Measurements from ENCODE around the gene URB2. TPM values are rescaled to one million over a fixed set of nuclear protein-coding genes. Genes with fewer than 3 reads are reported as not detected.

Gene URB2
- total and polyA plus RNA-seq, 2 donors (not counting 1 experiment from before 2014, with no cell fraction given) = 5.4 to 9.6 TPM

- Histone ChIP-seq H3K27ac (ENCODE audit: low read length in 2 of 2) (no peak overlapping the region), H3K9me3 (ENCODE audit: control extremely low read depth in 1 of 3, control insufficient read depth in 2 of 3, insufficient read depth in 1 of 3, low read length in 2 of 3) (no peaks in the 10 kb centered on the region), H3K4me3 (ENCODE audit: control extremely low read depth in 1 of 5, extremely low read depth in 1 of 5, insufficient read depth in 1 of 5, low read depth in 2 of 5, low read length in 4 of 5) (no peak overlapping the region), H3K27me3 (replicated peaks in 1 of 4; ENCODE audit: control extremely low read depth in 1 of 4, control insufficient read depth in 3 of 4, insufficient read depth in 4 of 4, low read length in 3 of 4) (no peaks in the 10 kb centered on the region), H3K9ac (ENCODE audit: low read length) (no peak overlapping the region), H3K36me3 (replicated peaks in 1 of 2; ENCODE audit: control extremely low read depth in 1 of 2, control insufficient read depth in 1 of 2, extremely low read depth in 1 of 2, insufficient read depth in 2 of 2, low read length in 1 of 2) (peaks cover 8 to 68% of the 10 kb centered on the region in 2 experiments), H2AFZ (ENCODE audit: insufficient read depth, low read depth, low read length, poor library complexity, severe bottlenecking) (no peak overlapping the region), H4K20me1 (ENCODE audit: control insufficient read depth, insufficient read depth, low read length, poor library complexity, severe bottlenecking) (no peaks in the 10 kb centered on the region), H3K4me1 (ENCODE audit: control insufficient read depth in 2 of 2, insufficient read depth in 2 of 2, low read length in 2 of 2) (no peaks in the 10 kb centered on the region), H3K79me2 (ENCODE audit: control insufficient read depth, insufficient read depth, low read length) (no peaks in the 10 kb centered on the region), H3K4me2 (replicated peaks; ENCODE audit: low read depth, low read length, poor library complexity, severe bottlenecking) (no peak overlapping the region)
- intact Hi-C loops (cut with micrococcal nuclease) = no loop called here
- Mint-ChIP-seq H3K27ac (no peak overlapping the region), H3K4me3 (no peak overlapping the region), H3K4me1 (no peaks in the 10 kb centered on the region), H3K9me3 (ENCODE audit: insufficient read depth) (no peaks in the 10 kb centered on the region), H3K27me3 (no peaks in the 10 kb centered on the region)
- no peak for DNase-seq
- TF ChIP-seq CTCF (IDR thresholded peaks at IDR 0.05) (no peak), EZH2 (IDR thresholded peaks at IDR 0.05; ENCODE audit: borderline replicate concordance, insufficient read depth, low read depth, low read length, poor library complexity, severe bottlenecking) (no peak)
- 100% methylated on average over 1 of the region's 3 CpGs for WGBS (ENCODE audit: insufficient coverage)
- ATAC-seq (ENCODE audit: low read depth) = no peak
- CTCF ChIA-PET = interaction anchor here (2.3 kb wide), 1 partner anchor 10 kb away, joined by 15 read pairs; no protein-coding TSS in a partner anchor
- POLR2A ChIA-PET = no interaction called here
Measured at GRCh38 chr1:229651546-229651945, 25.5 kb downstream of the URB2 start.

GRCh38 chr1:229653420-229653819 lies 27.4 kb downstream of the URB2 start:
- H3K9me3 ChIP-seq (ENCODE audit: control extremely low read depth in 1 of 3, control insufficient read depth in 2 of 3, insufficient read depth in 1 of 3, low read length in 2 of 3) = no peaks in the 10 kb centered on the region
- no peak overlapping the region for H2AFZ ChIP-seq (ENCODE audit: insufficient read depth, low read depth, low read length, poor library complexity, severe bottlenecking)
- CTCF ChIA-PET = no interaction called here
- H3K27me3 ChIP-seq (replicated peaks in 1 of 4; ENCODE audit: control extremely low read depth in 1 of 4, control insufficient read depth in 3 of 4, insufficient read depth in 4 of 4, low read length in 3 of 4) = no peaks in the 10 kb centered on the region
- no peaks in the 10 kb centered on the region for H3K4me1 ChIP-seq (ENCODE audit: control insufficient read depth in 2 of 2, insufficient read depth in 2 of 2, low read length in 2 of 2)
- no peak overlapping the region for H3K4me2 ChIP-seq (replicated peaks; ENCODE audit: low read depth, low read length, poor library complexity, severe bottlenecking)
- H3K27ac Mint-ChIP-seq = no peak overlapping the region
- H3K9ac ChIP-seq (ENCODE audit: low read length) = no peak overlapping the region
- no CpG with 5 or more reads among the region's 1 CpG for WGBS (ENCODE audit: insufficient coverage)
- H3K36me3 ChIP-seq (replicated peaks in 1 of 2; ENCODE audit: control extremely low read depth in 1 of 2, control insufficient read depth in 1 of 2, extremely low read depth in 1 of 2, insufficient read depth in 2 of 2, low read length in 1 of 2) = peaks cover 8 to 56% of the 10 kb centered on the region in 2 experiments
- no peaks in the 10 kb centered on the region for H3K27me3 Mint-ChIP-seq
- no peak overlapping the region for H3K27ac ChIP-seq (ENCODE audit: low read length in 2 of 2)
- no peak overlapping the region for H3K4me3 ChIP-seq (ENCODE audit: control extremely low read depth in 1 of 5, extremely low read depth in 1 of 5, insufficient read depth in 1 of 5, low read depth in 2 of 5, low read length in 4 of 5)
- no peaks in the 10 kb centered on the region for H3K9me3 Mint-ChIP-seq (ENCODE audit: insufficient read depth)
- no peaks in the 10 kb centered on the region for H3K79me2 ChIP-seq (ENCODE audit: control insufficient read depth, insufficient read depth, low read length)
- H3K4me3 Mint-ChIP-seq = no peak overlapping the region
- no peaks in the 10 kb centered on the region for H4K20me1 ChIP-seq (ENCODE audit: control insufficient read depth, insufficient read depth, low read length, poor library complexity, severe bottlenecking)
- H3K4me1 Mint-ChIP-seq = no peaks in the 10 kb centered on the region
- POLR2A ChIA-PET = no interaction called here
- TF ChIP-seq CTCF (IDR thresholded peaks at IDR 0.05) = no peak
- TF ChIP-seq EZH2 (IDR thresholded peaks at IDR 0.05; ENCODE audit: borderline replicate concordance, insufficient read depth, low read depth, low read length, poor library complexity, severe bottlenecking) = no peak
- intact Hi-C loops (cut with micrococcal nuclease) = no loop called here
- DNase-seq (no peak), ATAC-seq (ENCODE audit: low read depth) (no peak)
